Small intestine (tissue), 7 donors: ENCODE results near the gene PLS1. TPM values are rescaled to one million over a fixed set of nuclear protein-coding genes. Genes with fewer than 3 reads are reported as not detected.
"Not testable (repeated sequence)": the region's sequence is repeated elsewhere in the genome, so short reads cannot be mapped to it uniquely, and the experiment has no call there.

Source experiments
- DNase-seq, 2 donors: peaks; one replicate each; pipeline versions ENCODE4 v3.0.0 to v3.0.0-alpha.2; 2013
- FAIRE-seq: peaks from 2 replicates; lab custom pipeline; 2012; peaks lifted over from hg19 to GRCh38; lab: Jason Lieb, UNC
- H3K27ac ChIP-seq, 3 donors: one replicate each; pipeline ENCODE4 v1.5.1; 2013; ENCODE audit warnings: low read length in 2 of 3, mild to moderate bottlenecking in 2 of 3, control low read depth in 1 of 3, inconsistent platforms in 1 of 3, low read depth in 1 of 3, moderate library complexity in 1 of 3
- H3K27me3 ChIP-seq, 3 donors: one replicate each; pipeline ENCODE4 v1.6.1; 2013; ENCODE audit warnings: low read length in 3 of 3, inconsistent platforms in 1 of 3; ENCODE audit not compliant: control insufficient read depth in 3 of 3, insufficient read depth in 3 of 3
- H3K36me3 ChIP-seq, 3 donors: one replicate each; pipeline ENCODE4 v1.6.1; 2013; ENCODE audit warnings: low read length in 3 of 3, inconsistent platforms in 1 of 3, low read depth in 1 of 3, mild to moderate bottlenecking in 1 of 3, moderate library complexity in 1 of 3; ENCODE audit not compliant: control insufficient read depth in 3 of 3, insufficient read depth in 2 of 3
- H3K4me1 ChIP-seq, 3 donors: one replicate each; pipeline ENCODE4 v1.6.1; 2013; ENCODE audit warnings: low read length in 2 of 3, inconsistent platforms in 1 of 3, low read depth in 1 of 3, mild to moderate bottlenecking in 1 of 3, moderate library complexity in 1 of 3; ENCODE audit not compliant: control insufficient read depth in 3 of 3, insufficient read depth in 2 of 3
- H3K4me3 ChIP-seq, 3 donors: one replicate each; pipeline ENCODE4 v1.5.1; 2013; ENCODE audit warnings: low read length in 3 of 3, control low read depth in 1 of 3, inconsistent platforms in 1 of 3, low read depth in 1 of 3, mild to moderate bottlenecking in 1 of 3, moderate library complexity in 1 of 3
- H3K9me3 ChIP-seq, 2 donors: one replicate each; pipeline ENCODE4 v1.6.1; 2013; ENCODE audit warnings: low read depth in 1 of 2, low read length in 1 of 2; ENCODE audit not compliant: control insufficient read depth in 2 of 2, insufficient read depth in 1 of 2
- WGBS, 3 donors: extraction: QIAGEN DNeasy Blood & Tissue Kit; methylation state at CpG; one replicate each; pipeline ENCODE4 v1.1.7; 2013; 5-methylcytosine and 5-hydroxymethylcytosine counted together
- polyA plus RNA-seq, 4 donors: library from polyadenylated mRNA; stranded (reverse) in 3 of 4; unstranded in 1 of 4; fragments of 200-250 nt in 3 of 4; fragments of 120-200 nt in 1 of 4; gene quantifications; one replicate each; pipeline versions ENCODE4 v1.2.1 to v1.2.3, GENCODE V29; 2013
- donor health status: healthy with polysubstance abuse.
- donor health status: control.
- donor health status: control.
- donor health status: Bipolar disorder and iron deficiency.
- donor health status: healthy.

PLS1 gene
- polyA plus RNA-seq, 4 donors: 34.9 to 298 (median 171) TPM

DNA sequence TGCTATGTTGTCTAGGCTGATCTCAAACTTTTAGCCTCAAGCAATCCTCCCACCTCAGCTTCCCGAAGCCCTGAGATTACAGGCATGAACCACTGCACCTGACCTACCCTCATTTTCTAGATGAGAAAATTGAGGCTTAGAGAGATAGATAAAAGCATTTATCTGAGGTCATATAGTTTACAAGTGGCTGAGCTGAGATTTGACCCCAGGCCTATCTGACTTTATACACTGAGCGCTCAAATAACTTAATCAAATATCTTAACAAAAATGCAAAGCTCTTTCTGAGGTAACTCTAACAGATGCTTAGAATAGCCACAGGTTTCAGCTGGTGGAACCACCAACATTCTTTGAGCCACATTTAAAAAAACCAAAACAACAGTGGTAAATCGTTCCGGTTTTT, 5.5 kb downstream of the PLS1 start:
- H3K4me1 ChIP-seq: peaks cover 0 to 52% (median 9%) of the 10 kb centered on the region in 3 donors
- DNase-seq (no peak), FAIRE-seq (no peak)
- peak overlapping the region; percentile 2 to 80 (median 74) for H3K27ac ChIP-seq
- peak overlapping the region in 1 of 3 donors; percentile 20 for H3K4me3 ChIP-seq
- 11 to 63% (median 48%) methylated on average over 4 of the region's 4 CpGs for WGBS, 3 donors
- H3K27me3 ChIP-seq: no peaks in the 10 kb centered on the region
- no peaks in the 10 kb centered on the region for H3K9me3 ChIP-seq
- H3K36me3 ChIP-seq: peaks cover 0 to 12% (median under 1%) of the 10 kb centered on the region in 3 donors

GRCh38 chr3:142602619-142603385, 6.6 kb downstream of the PLS1 start:
- peak overlapping the region; percentile 74 to 90 (median 80) for H3K27ac ChIP-seq
- FAIRE-seq (no peak), DNase-seq (peak; percentile 80 to 86)
- H3K4me3 ChIP-seq: no peak overlapping the region
- 30 to 63% (median 48%) methylated on average over 13 of the region's 13 CpGs for WGBS, 3 donors
- peaks cover 0 to 47% (median 9%) of the 10 kb centered on the region in 3 donors for H3K4me1 ChIP-seq
- no peaks in the 10 kb centered on the region for H3K27me3 ChIP-seq
- peaks cover 0 to 15% (median 1%) of the 10 kb centered on the region in 3 donors for H3K36me3 ChIP-seq
- H3K9me3 ChIP-seq: no peaks in the 10 kb centered on the region

DNA sequence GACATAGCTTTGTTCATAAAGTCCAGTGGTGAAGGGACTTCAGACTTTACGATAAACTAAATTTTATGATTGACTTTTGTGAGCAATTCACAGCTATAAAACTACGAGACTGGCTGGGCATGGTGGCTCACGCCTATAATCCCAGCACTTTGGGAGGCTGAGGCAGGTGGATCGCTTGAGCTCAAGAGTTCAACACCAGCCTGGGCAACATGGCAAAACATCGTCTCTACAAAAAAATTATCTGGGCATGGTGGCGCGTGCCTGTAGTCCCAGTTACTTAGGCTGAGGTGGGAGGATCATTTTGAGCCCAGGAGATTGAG, 7.2 kb downstream of the PLS1 start:
- H3K9me3 ChIP-seq, H3K27me3 ChIP-seq, H3K4me3 ChIP-seq, FAIRE-seq: not testable (repeated sequence)
- Histone ChIP-seq H3K4me1 (peaks cover 0 to 43% (median 11%) of the 10 kb centered on the region in 3 donors), H3K27ac (peak overlapping the region; percentile 44 to 80 (median 77)), H3K36me3 (peaks cover 0 to 15% (median 1%) of the 10 kb centered on the region in 3 donors)
- WGBS, 3 donors: 14 to 70% (median 42%) methylated on average over 7 of the region's 7 CpGs
- peak; percentile 86 to 87 for DNase-seq

DNA sequence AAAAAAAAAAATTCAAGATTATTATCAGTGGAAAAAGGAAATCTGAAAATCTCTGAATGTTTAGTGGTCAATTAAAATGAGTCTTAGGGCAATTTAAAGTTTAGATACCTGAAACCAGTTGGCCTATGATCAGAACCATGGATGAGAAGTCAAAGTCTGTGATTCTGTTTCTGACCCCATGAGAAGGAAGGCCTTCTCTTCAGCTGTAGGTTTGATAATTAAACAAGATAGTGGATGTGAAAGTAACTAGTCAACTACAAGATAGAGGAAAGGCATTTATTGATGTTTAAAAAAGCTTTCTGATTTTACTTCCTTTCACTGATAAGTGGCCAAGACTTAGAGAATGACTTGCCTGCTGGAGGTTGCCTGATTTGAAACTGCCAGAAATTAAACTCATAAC, 8.7 kb downstream of the PLS1 start:
- Histone ChIP-seq H3K4me1 (peaks cover 0 to 51% (median 8%) of the 10 kb centered on the region in 3 donors), H3K4me3 (no peak overlapping the region), H3K9me3 (no peaks in the 10 kb centered on the region), H3K27ac (peak overlapping the region in 1 of 3 donors; percentile 44), H3K27me3 (no peaks in the 10 kb centered on the region), H3K36me3 (peaks cover 0 to 12% (median 1%) of the 10 kb centered on the region in 3 donors)
- DNase-seq: peak in 1 of 2 donors; percentile 85
- no peak for FAIRE-seq

GRCh38 chr3:142608631-142609030, 12.4 kb downstream of the PLS1 start:
- H3K9me3 ChIP-seq: no peaks in the 10 kb centered on the region
- DNase-seq (peak in 1 of 2 donors; percentile 39), FAIRE-seq (no peak)
- H3K4me1 ChIP-seq: peaks cover 5 to 27% (median 8%) of the 10 kb centered on the region in 3 donors
- WGBS, 3 donors: 30 to 63% (median 31%) methylated on average over 1 of the region's 1 CpG
- no peaks in the 10 kb centered on the region for H3K27me3 ChIP-seq
- peaks cover 0 to 8% (median 1%) of the 10 kb centered on the region in 3 donors for H3K36me3 ChIP-seq
- H3K27ac ChIP-seq: peak overlapping the region in 1 of 3 donors; percentile 3
- no peak overlapping the region for H3K4me3 ChIP-seq

GRCh38 chr3:142609136-142609535, 12.9 kb downstream of the PLS1 start:
- Histone ChIP-seq H3K9me3 (no peaks in the 10 kb centered on the region), H3K27ac (no peak overlapping the region), H3K36me3 (peaks cover 0 to 8% (median 1%) of the 10 kb centered on the region in 3 donors), H3K4me1 (peaks cover 5 to 28% (median 6%) of the 10 kb centered on the region in 3 donors), H3K4me3 (no peak overlapping the region), H3K27me3 (no peaks in the 10 kb centered on the region)
- 67 to 92% (median 70%) methylated on average over 1 of the region's 1 CpG for WGBS, 3 donors
- no peak for DNase-seq
- FAIRE-seq: no peak

DNA sequence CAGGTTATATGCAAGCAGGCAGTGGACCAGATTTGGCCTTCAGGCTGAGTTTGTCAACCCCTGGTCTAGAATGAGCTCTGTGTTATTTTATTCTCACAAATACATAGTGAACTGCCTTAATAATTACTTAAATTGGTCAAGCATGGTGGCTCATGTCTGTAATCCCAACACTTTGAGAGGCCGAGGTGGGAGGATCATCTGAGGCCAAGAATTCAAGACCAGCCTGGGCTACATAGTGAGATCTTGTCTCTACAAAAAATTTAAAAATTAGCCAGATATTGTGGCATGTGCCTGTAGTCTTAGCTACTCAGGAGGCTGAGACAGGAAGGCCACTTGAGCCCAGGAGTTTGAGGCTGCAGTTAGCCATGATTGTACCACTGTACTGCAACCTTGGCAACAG, 15.0 kb downstream of the PLS1 start:
- Histone ChIP-seq H3K27ac (no peak overlapping the region), H3K4me1 (peaks cover 5 to 33% (median 12%) of the 10 kb centered on the region in 3 donors), H3K9me3 (no peaks in the 10 kb centered on the region), H3K4me3 (no peak overlapping the region), H3K27me3 (no peaks in the 10 kb centered on the region), H3K36me3 (peaks cover 0 to 8% (median 1%) of the 10 kb centered on the region in 3 donors)
- FAIRE-seq: no peak
- DNase-seq: no peak
- WGBS, 3 donors: 89 to 100% (median 91%) methylated on average over 1 of the region's 1 CpG

GRCh38 chr3:142613491-142613890, 17.3 kb downstream of the PLS1 start:
- 17 to 60% (median 32%) methylated on average over 1 of the region's 1 CpG for WGBS, 3 donors
- Histone ChIP-seq H3K4me1 (peaks cover 10 to 35% (median 12%) of the 10 kb centered on the region in 3 donors), H3K27me3 (no peaks in the 10 kb centered on the region), H3K27ac (peak overlapping the region; percentile 47 to 87 (median 87)), H3K9me3 (no peaks in the 10 kb centered on the region), H3K4me3 (no peak overlapping the region), H3K36me3 (peaks cover 0 to 7% (median 0%) of the 10 kb centered on the region in 3 donors)
- FAIRE-seq (peak; percentile 68), DNase-seq (peak; percentile 78 to 98)
